OCI-LY1 (cell line): ENCODE measurements around the gene SIX2.

Source experiments
- H2AFZ ChIP-seq: fragments of 200-600 bp; sonication (generic), shearing (Covaris generic); 2 replicates; pipeline ENCODE4 v1.6.0; 2014; ENCODE audit warnings: antibody characterized with exemption, mild to moderate bottlenecking, low read length
- H3F3A ChIP-seq: fragments of 200-600 bp; sonication (generic), shearing (Covaris generic); 2 replicates; pipeline ENCODE4 v1.6.0; 2014; ENCODE audit warnings: mild to moderate bottlenecking, antibody characterized with exemption, low read length, moderate library complexity; ENCODE audit not compliant: insufficient read depth
- H3K27ac ChIP-seq: fragments of 200-600 bp; sonication (generic); 2 replicates; pipeline ENCODE4 v1.5.1; 2014; ENCODE audit warnings: low read length, mixed run types, mild to moderate bottlenecking, low read depth; ENCODE audit not compliant: poor library complexity, severe bottlenecking
- H3K27me3 ChIP-seq: fragments of 200-600 bp; sonication (generic); 2 replicates; pipeline ENCODE4 v1.6.0; 2014; ENCODE audit warnings: antibody characterized with exemption, mild to moderate bottlenecking, low read length, moderate library complexity; ENCODE audit not compliant: insufficient read depth
- H3K36me3 ChIP-seq: fragments of 200-600 bp; sonication (generic); 2 replicates; pipeline ENCODE4 v1.6.1; 2014; ENCODE audit warnings: mild to moderate bottlenecking, antibody characterized with exemption, low read length, moderate library complexity, mixed read lengths; ENCODE audit not compliant: insufficient read depth
- H3K4me1 ChIP-seq: fragments of 200-600 bp; sonication (generic); 2 replicates; pipeline ENCODE4 v1.5.1; 2014; ENCODE audit warnings: mild to moderate bottlenecking, low read length, moderate library complexity; ENCODE audit not compliant: insufficient read depth, severe bottlenecking
- H3K4me2 ChIP-seq: fragments of 200-600 bp; sonication (generic), shearing (Covaris generic); 2 replicates; pipeline ENCODE4 v1.6.1; 2014; ENCODE audit warnings: low read length
- H3K4me3 ChIP-seq: fragments of 200-600 bp; sonication (generic); 2 replicates; pipeline ENCODE4 v1.5.1; 2014; ENCODE audit warnings: low read length, low read depth, mild to moderate bottlenecking, mixed read lengths; ENCODE audit not compliant: poor library complexity, severe bottlenecking
- H3K79me2 ChIP-seq: fragments of 200-600 bp; shearing (Covaris generic); 2 replicates; pipeline ENCODE4 v1.6.1; 2016; ENCODE audit warnings: mixed run types, low read length, mixed read lengths; ENCODE audit not compliant: insufficient read depth
- H3K9ac ChIP-seq: fragments of 200-600 bp; sonication (generic), shearing (Covaris generic); 2 replicates; pipeline ENCODE4 v1.6.1; 2014; ENCODE audit warnings: mild to moderate bottlenecking, low read length, mixed read lengths
- H3K9me2 ChIP-seq: fragments of 200-600 bp; sonication (generic), shearing (Covaris generic); 2 replicates; pipeline ENCODE4 v1.6.1; 2014; ENCODE audit warnings: low read depth, mild to moderate bottlenecking, low read length, mixed read lengths
- H3K9me3 ChIP-seq: fragments of 200-600 bp; shearing (Covaris generic); 2 replicates; pipeline ENCODE4 v1.6.1; 2014; ENCODE audit warnings: low read length, mixed read lengths
- H4K20me1 ChIP-seq: fragments of 200-600 bp; sonication (generic), shearing (Covaris generic); 2 replicates; pipeline ENCODE4 v1.6.0; 2016; ENCODE audit warnings: mild to moderate bottlenecking, low read length; ENCODE audit not compliant: insufficient read depth
- EZH2 ChIP-seq: fragments of 200-600 bp; sonication (generic), shearing (Covaris generic); IDR thresholded peaks from 2 replicates; pipeline ENCODE4 v1.8.0; 2017; ENCODE audit warnings: borderline replicate concordance, mixed run types, mild to moderate bottlenecking, antibody characterized with exemption, low read length, moderate library complexity, mixed read lengths
- TF ChIP-seq, protein P1 (sequence below): fragments of 200-600 bp; sonication (generic), shearing (Covaris generic); IDR thresholded peaks from 2 replicates; pipeline ENCODE4 v1.5.1; 2017; ENCODE audit warnings: mild to moderate bottlenecking, antibody characterized with exemption, low read length, moderate library complexity, mixed read lengths

The SIX2 gene

DNA sequence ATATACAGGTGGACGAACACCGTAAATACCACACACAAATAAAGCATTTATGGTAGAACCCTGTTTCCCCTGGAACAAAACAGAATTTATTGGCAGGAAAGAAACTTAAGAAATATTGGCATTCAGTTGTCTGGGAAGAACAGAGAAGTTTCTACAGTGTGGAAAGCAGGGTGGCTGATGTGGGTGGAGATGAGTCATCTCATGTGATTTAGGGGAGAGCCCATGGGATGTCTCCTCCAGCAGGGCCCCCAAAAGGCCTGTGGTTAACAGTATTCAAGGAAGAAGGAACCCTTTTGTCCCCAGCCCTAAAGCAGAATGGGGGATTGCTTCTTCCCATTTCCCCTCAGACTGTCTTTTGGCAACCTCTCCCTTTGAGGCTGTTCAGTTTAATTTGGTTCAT lies 43.6 kb downstream of the SIX2 start:
- Histone ChIP-seq H3K4me2 (no peak overlapping the region), H3K4me1 (no peaks in the 10 kb centered on the region), H4K20me1 (no peaks in the 10 kb centered on the region), H2AFZ (no peak overlapping the region), H3K79me2 (no peaks in the 10 kb centered on the region), H3K9me3 (no peaks in the 10 kb centered on the region), H3K9me2 (no peaks in the 10 kb centered on the region), H3F3A (no peaks in the 10 kb centered on the region), H3K4me3 (no peak overlapping the region), H3K9ac (no peak overlapping the region), H3K36me3 (no peaks in the 10 kb centered on the region), H3K27ac (no peak overlapping the region), H3K27me3 (no peaks in the 10 kb centered on the region)
- TF ChIP-seq, protein P1, sequence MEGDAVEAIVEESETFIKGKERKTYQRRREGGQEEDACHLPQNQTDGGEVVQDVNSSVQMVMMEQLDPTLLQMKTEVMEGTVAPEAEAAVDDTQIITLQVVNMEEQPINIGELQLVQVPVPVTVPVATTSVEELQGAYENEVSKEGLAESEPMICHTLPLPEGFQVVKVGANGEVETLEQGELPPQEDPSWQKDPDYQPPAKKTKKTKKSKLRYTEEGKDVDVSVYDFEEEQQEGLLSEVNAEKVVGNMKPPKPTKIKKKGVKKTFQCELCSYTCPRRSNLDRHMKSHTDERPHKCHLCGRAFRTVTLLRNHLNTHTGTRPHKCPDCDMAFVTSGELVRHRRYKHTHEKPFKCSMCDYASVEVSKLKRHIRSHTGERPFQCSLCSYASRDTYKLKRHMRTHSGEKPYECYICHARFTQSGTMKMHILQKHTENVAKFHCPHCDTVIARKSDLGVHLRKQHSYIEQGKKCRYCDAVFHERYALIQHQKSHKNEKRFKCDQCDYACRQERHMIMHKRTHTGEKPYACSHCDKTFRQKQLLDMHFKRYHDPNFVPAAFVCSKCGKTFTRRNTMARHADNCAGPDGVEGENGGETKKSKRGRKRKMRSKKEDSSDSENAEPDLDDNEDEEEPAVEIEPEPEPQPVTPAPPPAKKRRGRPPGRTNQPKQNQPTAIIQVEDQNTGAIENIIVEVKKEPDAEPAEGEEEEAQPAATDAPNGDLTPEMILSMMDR, result no peak
- TF ChIP-seq EZH2, result no peak

DNA sequence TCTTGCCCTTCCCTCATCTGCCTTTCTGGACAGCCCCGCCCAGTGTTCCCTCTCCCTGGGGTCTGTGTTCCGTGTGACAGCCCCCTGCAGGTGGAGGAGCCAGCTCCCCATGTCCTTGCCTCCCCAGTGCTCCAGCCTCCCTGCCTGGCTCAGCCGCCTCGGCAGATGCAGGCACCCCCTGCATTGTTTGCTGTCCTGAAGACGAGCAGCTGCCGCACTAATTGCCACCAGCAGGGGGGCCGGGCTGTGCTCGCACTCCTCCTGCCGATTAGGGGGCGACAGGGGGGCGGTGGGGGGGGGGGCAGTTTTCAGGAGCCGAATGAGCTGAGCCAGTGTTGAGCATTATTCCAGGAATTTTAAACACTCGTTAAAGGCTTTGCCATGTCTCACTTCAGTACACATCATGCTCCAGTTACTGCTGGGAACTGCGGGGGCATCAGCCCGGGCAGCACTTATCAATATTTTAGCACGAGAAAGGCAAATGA lies 44.5 kb downstream of the SIX2 start:
- Histone ChIP-seq H3K79me2 (no peaks in the 10 kb centered on the region), H3K4me1 (no peaks in the 10 kb centered on the region), H3K27me3 (no peaks in the 10 kb centered on the region), H2AFZ (no peak overlapping the region), H3K4me3 (no peak overlapping the region), H4K20me1 (no peaks in the 10 kb centered on the region), H3K27ac (no peak overlapping the region), H3K4me2 (no peak overlapping the region), H3K9me3 (no peaks in the 10 kb centered on the region), H3K9ac (no peak overlapping the region), H3K36me3 (no peaks in the 10 kb centered on the region), H3F3A (no peaks in the 10 kb centered on the region), H3K9me2 (no peaks in the 10 kb centered on the region)
- TF ChIP-seq, protein P1, result no peak; the same call in 1 of the 2 replicates
- TF ChIP-seq EZH2, result no peak

DNA sequence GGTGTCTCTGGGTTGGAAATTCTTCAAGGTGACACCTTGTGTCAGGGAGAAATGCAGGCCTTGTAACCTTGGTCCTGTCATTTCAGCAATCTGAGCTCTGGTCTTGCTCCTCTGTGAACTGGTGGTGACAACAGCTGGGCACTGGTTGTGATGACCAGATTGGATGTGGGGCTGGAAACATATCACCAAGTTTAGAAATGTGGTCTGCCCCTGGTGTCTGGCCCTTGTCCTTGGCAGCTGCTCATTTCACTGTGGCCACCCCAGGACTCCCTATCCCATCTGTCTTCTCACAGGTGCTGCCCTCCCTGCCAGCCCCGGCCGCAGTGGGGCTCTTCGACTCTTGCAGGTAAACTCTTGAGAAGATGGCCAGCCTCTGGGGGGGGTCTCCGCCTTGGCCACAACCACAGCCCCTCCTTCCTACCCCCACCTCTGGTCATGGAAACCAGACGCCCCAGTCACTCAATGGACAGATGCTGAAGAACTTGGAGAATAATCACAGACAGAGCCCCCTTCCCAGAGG lies 47.0 kb downstream of the SIX2 start:
- H3K4me2 ChIP-seq, result no peak overlapping the region
- H3K9ac ChIP-seq, result no peak overlapping the region
- no peak overlapping the region for H3K4me3 ChIP-seq
- TF ChIP-seq, protein P1, result no peak
- TF ChIP-seq EZH2, result no peak
- H4K20me1 ChIP-seq, result no peaks in the 10 kb centered on the region
- H3K79me2 ChIP-seq, result no peaks in the 10 kb centered on the region
- no peaks in the 10 kb centered on the region for H3K9me2 ChIP-seq
- no peaks in the 10 kb centered on the region for H3K27me3 ChIP-seq
- H3F3A ChIP-seq, result no peaks in the 10 kb centered on the region
- H3K36me3 ChIP-seq, result no peaks in the 10 kb centered on the region
- no peak overlapping the region for H3K27ac ChIP-seq
- H3K9me3 ChIP-seq, result no peaks in the 10 kb centered on the region
- H2AFZ ChIP-seq, result no peak overlapping the region
- no peaks in the 10 kb centered on the region for H3K4me1 ChIP-seq
